Stomach (tissue), 9 donors: ENCODE data around the gene SPATC1L. TPM values are rescaled to one million over a fixed set of nuclear protein-coding genes. Genes with fewer than 3 reads are reported as not detected.

ENCODE experiments used
- DNase-seq, 2 donors: peaks; one replicate each; pipeline versions ENCODE4 v3.0.0 to v3.0.0-alpha.2; 2013 to 2019
- H3K27ac ChIP-seq, 5 donors: fragments of 200-600 bp in 4 of 5; sonication (generic) in 4 of 5; one replicate each; pipeline ENCODE4 v1.5.1; 2013 to 2019; ENCODE audit warnings: mild to moderate bottlenecking in 1 of 5, moderate library complexity in 1 of 5
- H3K27me3 ChIP-seq, 3 donors: fragments of 200-600 bp; sonication (generic); one replicate each; pipeline ENCODE4 v1.5.1; 2017 to 2019; ENCODE audit warnings: mixed run types in 1 of 3
- H3K36me3 ChIP-seq, 4 donors: fragments of 200-600 bp; sonication (generic); 1 replicate in 3 of 4; 2 replicates in 1 of 4; pipeline ENCODE4 v1.5.1; 2016 to 2019
- H3K4me1 ChIP-seq, 4 donors: fragments of 200-600 bp; sonication (generic); one replicate each; pipeline ENCODE4 v1.5.1; 2016 to 2019
- H3K4me3 ChIP-seq, 4 donors: fragments of 200-600 bp; sonication (generic) in 3 of 4; one replicate each; pipeline ENCODE4 v1.5.1; 2016 to 2019; ENCODE audit warnings: mild to moderate bottlenecking in 1 of 4
- H3K9me3 ChIP-seq, 4 donors: fragments of 200-600 bp; sonication (generic); one replicate each; pipeline ENCODE4 v1.5.1; 2016 to 2019
- EP300 ChIP-seq: sonication (generic); formaldehyde crosslinking; IDR thresholded peaks from one replicate; pipeline ENCODE4 v1.6.1; 2017; ENCODE audit warnings: antibody characterized with exemption
- POLR2A ChIP-seq, 4 donors: fragments of 450-650 bp; IDR thresholded peaks; one replicate each; pipeline ENCODE4 v1.6.1; 2016; ENCODE audit warnings: antibody characterized with exemption in 4 of 4, control low read depth in 2 of 4, mild to moderate bottlenecking in 1 of 4, moderate library complexity in 1 of 4
- POLR2AphosphoS5 ChIP-seq, 3 donors: sonication (generic); formaldehyde crosslinking; IDR thresholded peaks; one replicate each; pipeline ENCODE4 v1.6.1; 2016; ENCODE audit warnings: antibody characterized with exemption in 3 of 3
- WGBS, 5 donors: extraction: QIAGEN DNeasy Blood & Tissue Kit in 3 of 5; methylation state at CpG; one replicate each; pipeline versions ENCODE4 v1.1.5 to v1.1.7; 2013 to 2018; 5-methylcytosine and 5-hydroxymethylcytosine counted together
- intact Hi-C: fragments of 100-400 bp; cut with DNase I; formaldehyde crosslinking; loops from one replicate; pipeline ENCODE4 v1.15.1; 2023; ENCODE audit warnings: low total_unique reads
- polyA plus RNA-seq, 3 donors: library from polyadenylated mRNA; stranded (reverse); fragments of 200-250 nt; gene quantifications; one replicate each; pipeline ENCODE4 v1.2.3, GENCODE V29; 2013
- total RNA-seq, 5 donors: library from RNA; depleted of rRNA; stranded (reverse); fragments of >200 nt; gene quantifications; one replicate each; pipeline versions ENCODE4 v1.1.0 to v1.2.3, GENCODE V29; 2014 to 2016
- TF ChIP-seq, protein P1 (sequence below), 7 experiments: fragments of 450-650 bp in 4 of 7; fragments of 200-600 bp in 3 of 7; sonication (generic) in 3 of 7; IDR thresholded peaks; one replicate each; pipeline ENCODE4 v1.5.1; 2016 to 2019; ENCODE audit warnings: antibody characterized with exemption in 7 of 7, control low read depth in 2 of 7, mild to moderate bottlenecking in 1 of 7
- donor health status: healthy with polysubstance abuse.
- donor health status: Bipolar disorder and iron deficiency.
- donor health status: healthy.

Gene SPATC1L
- total and polyA plus RNA-seq, 8 donors = 0.72 to 26.4 (median 12.5) TPM; not detected in 1

DNA sequence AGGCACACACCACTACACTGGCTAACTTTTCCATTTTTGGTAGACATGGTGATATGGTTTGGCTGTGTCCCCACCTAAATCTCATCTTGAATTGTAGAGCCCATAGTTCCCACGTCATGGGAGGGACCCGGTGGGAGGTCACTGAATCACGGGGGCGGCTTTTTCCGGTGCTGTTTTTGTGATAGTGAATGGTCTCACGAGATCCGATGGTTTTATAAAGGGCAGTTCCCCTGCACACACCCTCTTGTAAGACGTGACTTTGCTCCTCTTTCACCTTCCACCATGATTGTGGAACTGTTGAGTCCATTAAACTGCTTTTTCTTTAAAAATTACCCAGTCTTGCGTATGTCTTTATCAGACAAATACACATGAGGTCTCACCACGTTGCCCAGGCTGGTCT is 27.6 kb downstream of the SPATC1L start:
- Histone ChIP-seq H3K36me3 (peaks cover 0 to 14% (median 3%) of the 10 kb centered on the region in 4 donors), H3K9me3 (no peaks in the 10 kb centered on the region), H3K4me3 (no peak overlapping the region), H3K27me3 (peaks cover 0 to 27% (median 7%) of the 10 kb centered on the region in 3 donors), H3K27ac (no peak overlapping the region), H3K4me1 (peaks cover 6 to 20% (median 13%) of the 10 kb centered on the region in 4 donors)
- 83 to 90% (median 84%) methylated on average over 10 of the region's 10 CpGs for WGBS, 5 donors
- DNase-seq = peak in 1 of 2 donors; percentile 18
- TF ChIP-seq EP300 = no peak
- no peak for TF ChIP-seq POLR2A (IDR thresholded peaks at IDR 0.05)
- TF ChIP-seq, protein P1, sequence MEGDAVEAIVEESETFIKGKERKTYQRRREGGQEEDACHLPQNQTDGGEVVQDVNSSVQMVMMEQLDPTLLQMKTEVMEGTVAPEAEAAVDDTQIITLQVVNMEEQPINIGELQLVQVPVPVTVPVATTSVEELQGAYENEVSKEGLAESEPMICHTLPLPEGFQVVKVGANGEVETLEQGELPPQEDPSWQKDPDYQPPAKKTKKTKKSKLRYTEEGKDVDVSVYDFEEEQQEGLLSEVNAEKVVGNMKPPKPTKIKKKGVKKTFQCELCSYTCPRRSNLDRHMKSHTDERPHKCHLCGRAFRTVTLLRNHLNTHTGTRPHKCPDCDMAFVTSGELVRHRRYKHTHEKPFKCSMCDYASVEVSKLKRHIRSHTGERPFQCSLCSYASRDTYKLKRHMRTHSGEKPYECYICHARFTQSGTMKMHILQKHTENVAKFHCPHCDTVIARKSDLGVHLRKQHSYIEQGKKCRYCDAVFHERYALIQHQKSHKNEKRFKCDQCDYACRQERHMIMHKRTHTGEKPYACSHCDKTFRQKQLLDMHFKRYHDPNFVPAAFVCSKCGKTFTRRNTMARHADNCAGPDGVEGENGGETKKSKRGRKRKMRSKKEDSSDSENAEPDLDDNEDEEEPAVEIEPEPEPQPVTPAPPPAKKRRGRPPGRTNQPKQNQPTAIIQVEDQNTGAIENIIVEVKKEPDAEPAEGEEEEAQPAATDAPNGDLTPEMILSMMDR (IDR thresholded peaks at IDR 0.05) = no peak
- TF ChIP-seq POLR2AphosphoS5 (IDR thresholded peaks at IDR 0.05) = no peak
- intact Hi-C loops = no loop called here

DNA sequence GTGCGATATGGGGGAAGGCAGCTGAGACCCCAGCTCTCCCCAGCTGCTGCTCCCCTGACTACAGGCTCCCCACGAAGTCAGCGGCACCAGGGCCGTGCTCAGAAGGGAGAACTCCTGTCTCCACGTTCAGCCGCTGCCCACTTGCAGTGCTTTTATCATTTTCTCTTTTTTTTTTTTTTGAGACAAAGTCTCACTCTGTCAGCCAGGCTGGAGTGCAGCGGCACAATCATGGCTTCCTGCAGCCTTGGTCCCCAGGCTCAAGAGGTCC is 27.9 kb downstream of the SPATC1L start:
- WGBS, 5 donors = 72 to 82% (median 81%) methylated on average over 7 of the region's 7 CpGs
- no peak for DNase-seq
- H3K27ac ChIP-seq = no peak overlapping the region
- H3K9me3 ChIP-seq = no peaks in the 10 kb centered on the region
- TF ChIP-seq POLR2A (IDR thresholded peaks at IDR 0.05) (no peak), POLR2AphosphoS5 (IDR thresholded peaks at IDR 0.05) (no peak), EP300 (no peak)
- TF ChIP-seq, protein P1 (IDR thresholded peaks at IDR 0.05) = no peak
- peaks cover 0 to 10% (median 2%) of the 10 kb centered on the region in 4 donors for H3K36me3 ChIP-seq
- no peak overlapping the region for H3K4me3 ChIP-seq
- peaks cover 0 to 23% (median 3%) of the 10 kb centered on the region in 3 donors for H3K27me3 ChIP-seq
- peaks cover 6 to 16% (median 13%) of the 10 kb centered on the region in 4 donors for H3K4me1 ChIP-seq
- intact Hi-C loops = no loop called here

DNA sequence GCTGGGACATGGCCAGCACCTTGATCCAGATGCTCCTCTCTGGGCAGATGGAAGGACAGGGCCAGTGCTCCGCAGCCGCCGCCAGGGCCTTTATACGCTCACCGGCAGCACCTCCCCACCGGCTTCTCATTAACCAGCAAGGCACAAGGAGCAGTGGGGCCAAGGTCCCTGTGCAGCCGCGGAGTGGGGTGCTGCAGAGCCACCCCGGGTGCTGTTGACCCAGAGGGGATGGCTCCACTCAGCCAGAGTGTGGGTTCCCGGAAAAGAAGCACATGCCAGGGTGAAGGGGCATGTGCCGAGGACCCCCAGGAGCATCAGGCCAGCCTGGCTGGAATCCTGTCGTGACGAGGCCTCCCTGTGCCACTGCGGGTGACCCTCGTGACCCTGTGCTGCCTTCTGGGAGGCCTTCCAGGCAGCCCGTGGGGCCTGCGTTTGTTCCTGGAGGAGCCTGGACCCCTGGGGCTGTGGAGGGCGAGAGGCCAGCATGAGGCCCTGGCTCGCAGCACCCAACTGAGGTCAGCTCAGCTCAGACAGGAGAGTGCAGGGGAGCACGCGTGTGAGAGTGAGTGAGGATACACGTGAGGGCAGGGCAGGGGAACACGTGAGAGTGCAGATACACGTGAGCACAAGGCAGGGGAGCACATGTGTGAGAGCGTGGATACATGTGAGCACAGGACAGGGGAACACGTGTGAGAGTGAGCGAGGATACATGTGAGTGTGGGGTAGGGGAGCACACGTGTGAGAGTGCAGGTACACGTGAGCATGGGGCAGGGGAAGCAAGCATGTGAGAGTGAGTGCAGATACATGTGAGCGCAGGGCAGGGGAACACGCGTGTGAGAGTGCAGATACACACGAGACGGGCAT is 28.5 kb downstream of the SPATC1L start, which contains the start of gene FTCD:
TSS of gene FTCD (minus strand) at position 66 of the 864 bp plus-strand sequence. CDS start at position 10, 56 bp downstream.
- peak in 1 of 2 donors; percentile 20 for DNase-seq
- Histone ChIP-seq H3K27me3 (peaks cover 0 to 18% (median 0%) of the 10 kb centered on the region in 3 donors), H3K4me1 (peaks cover 6 to 14% (median 12%) of the 10 kb centered on the region in 4 donors), H3K4me3 (no peak within 1 kb of the TSS), H3K9me3 (no peaks in the 10 kb centered on the region), H3K36me3 (peaks cover 0 to 6% (median 0%) of the 10 kb centered on the region in 4 donors), H3K27ac (no peak within 1 kb of the TSS)
- intact Hi-C loops = no loop called here
- TF ChIP-seq, protein P1 (IDR thresholded peaks at IDR 0.05) = no peak
- TF ChIP-seq POLR2A (IDR thresholded peaks at IDR 0.05) (no peak), POLR2AphosphoS5 (IDR thresholded peaks at IDR 0.05) (no peak), EP300 (no peak)
- 75 to 81% (median 80%) methylated on average over 32 to 34 of the region's 34 CpGs for whole genome bisulfite sequencing, 5 donors

DNA sequence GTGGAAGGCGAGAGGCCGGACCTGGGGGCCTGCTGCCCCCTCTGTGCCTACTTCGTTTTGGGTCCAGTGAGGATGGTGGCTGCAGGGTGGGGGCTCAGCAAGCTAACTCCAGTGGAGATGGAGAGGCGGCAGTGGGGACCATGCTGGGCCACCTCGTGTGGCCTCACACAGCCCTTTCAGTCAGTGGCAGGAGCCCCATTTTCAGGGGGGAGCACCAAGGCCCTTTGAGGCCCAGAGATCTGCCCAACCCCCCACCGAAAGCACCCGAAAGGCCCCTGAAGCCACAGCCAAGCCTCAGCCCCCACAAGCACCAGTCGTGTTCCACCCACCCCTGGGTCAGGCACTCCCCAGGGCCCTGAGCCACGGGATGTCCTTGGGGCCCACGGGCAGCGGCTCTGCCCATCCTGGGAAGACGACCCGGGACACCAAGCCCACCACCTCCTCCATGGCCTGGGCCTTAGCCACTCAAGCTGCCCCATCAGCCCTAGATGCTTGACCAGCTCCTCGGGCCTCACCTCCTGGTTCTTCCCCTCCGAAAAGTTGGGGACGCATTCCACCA is 29.2 kb downstream of the SPATC1L start:
- WGBS, 5 donors = 83 to 87% (median 86%) methylated on average over 11 to 16 of the region's 16 CpGs
- Histone ChIP-seq H3K4me3 (no peak overlapping the region), H3K27me3 (peaks cover 0 to 18% (median 0%) of the 10 kb centered on the region in 3 donors), H3K27ac (no peak overlapping the region), H3K36me3 (peaks cover 0 to 6% (median 0%) of the 10 kb centered on the region in 4 donors), H3K9me3 (no peaks in the 10 kb centered on the region), H3K4me1 (peaks cover 6 to 14% (median 12%) of the 10 kb centered on the region in 4 donors)
- TF ChIP-seq, protein P1 (IDR thresholded peaks at IDR 0.05) = no peak
- TF ChIP-seq POLR2A (IDR thresholded peaks at IDR 0.05) = no peak
- no peak for TF ChIP-seq POLR2AphosphoS5 (IDR thresholded peaks at IDR 0.05)
- no peak for TF ChIP-seq EP300
- DNase-seq = no peak
- intact Hi-C loops = no loop called here
